DMS79 treated with DMSO at 0.1 percent for 48 hours (cell line): Measurements from ENCODE around the gene SLC44A5.

ENCODE experiments used
- DNase-seq: peaks from one replicate; lab custom pipeline; 2025; lab: John Stamatoyannopoulos, UW

The SLC44A5 gene

DNA sequence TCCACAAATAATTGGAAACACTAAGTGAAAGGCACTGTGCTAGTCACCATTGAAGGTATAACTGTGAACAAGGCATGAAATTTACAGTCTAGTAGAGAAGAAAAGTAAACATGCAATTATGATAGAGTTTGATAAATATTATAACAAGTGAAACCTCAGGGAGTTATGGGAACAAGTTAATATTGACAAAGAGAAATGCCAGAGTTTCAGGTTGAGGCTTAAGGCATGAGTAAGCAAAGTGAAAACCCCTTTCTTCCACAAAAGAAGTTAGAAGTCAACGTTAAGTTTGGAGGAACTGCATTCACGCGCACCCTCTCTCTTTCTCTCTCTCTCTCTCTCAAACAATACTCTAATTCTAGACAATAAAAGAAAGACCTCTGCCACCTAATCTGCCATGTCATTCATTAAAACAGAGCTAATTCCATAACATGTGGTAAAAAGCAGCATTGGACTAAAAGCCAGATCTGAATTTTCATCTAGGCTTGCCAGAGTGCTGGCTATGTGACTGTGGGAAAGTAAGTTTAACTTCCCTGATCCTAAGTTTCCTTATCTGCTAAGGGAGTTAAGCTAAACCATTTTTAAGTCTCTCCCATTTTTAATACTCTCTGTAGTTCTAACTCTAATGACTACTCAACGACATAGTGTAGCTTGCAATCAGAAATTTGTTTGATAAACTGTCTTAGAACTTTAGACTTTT is 22.0 kb downstream of the SLC44A5 start:
- DNase-seq, result no peak

DNA sequence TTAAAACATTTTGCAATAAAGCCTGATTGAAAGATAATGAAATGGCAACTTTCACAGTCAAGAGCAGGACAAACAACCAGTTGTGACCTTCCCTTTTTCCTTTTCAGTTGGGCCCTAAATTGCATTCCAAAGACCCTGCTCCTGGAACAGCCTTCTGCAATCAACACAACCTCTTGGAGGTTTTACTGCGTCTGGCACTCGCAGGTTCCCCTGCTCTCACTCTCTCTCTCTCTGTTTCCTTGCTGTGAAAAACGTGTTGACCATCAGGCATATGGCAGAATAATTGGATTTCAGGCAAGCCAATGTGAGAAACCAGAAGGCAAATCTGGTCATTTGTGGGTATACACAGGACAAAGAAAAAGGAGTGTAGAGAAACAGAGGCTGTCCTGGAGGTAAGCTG is 23.2 kb downstream of the SLC44A5 start:
- DNase-seq, result no peak

DNA sequence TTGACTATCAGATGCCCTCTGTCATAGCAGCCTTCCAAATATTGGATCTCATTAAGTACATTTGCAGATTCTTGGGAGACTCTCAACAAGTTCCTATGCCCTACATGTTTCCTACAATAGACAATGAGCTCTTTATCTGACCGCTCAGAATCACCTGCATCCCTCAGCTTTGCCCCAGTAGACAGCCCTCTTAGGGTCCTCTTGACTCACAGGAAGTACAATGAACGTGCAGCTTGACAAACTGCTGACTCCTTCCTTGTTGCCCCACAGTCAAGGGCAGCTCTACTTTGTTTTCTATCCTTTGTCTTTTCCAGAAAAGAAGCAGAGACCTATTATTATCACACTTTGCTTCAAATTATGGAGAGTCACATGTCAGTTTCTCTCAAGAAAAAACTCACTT is 27.6 kb downstream of the SLC44A5 start:
- peak; percentile 2 for DNase-seq

DNA sequence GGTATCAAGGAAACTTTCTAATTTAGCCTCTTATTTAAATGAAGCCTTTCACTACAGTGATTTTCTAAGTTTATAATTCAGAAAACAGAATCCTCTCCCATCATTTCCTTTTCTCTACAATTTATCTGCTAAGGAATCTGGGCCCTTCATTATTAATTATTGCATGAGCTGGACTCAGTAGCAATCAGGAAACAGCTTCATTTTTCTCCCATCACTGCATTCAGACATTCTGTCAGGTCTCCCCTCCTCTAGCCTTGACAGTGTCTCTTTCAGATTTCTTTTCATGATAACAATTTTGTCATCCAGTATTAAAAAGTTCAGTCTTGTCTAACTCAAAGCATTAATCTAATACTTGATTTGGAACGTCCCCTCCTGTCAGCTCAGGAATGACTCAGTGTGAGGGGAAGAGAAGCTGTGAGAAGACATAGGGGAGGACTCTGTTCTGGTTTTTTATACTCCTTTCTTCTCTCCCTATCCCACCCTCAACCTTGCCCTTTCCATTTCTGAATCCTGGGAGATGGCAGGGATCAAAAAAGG is 28.1 kb downstream of the SLC44A5 start:
- DNase-seq, result no peak

DNA sequence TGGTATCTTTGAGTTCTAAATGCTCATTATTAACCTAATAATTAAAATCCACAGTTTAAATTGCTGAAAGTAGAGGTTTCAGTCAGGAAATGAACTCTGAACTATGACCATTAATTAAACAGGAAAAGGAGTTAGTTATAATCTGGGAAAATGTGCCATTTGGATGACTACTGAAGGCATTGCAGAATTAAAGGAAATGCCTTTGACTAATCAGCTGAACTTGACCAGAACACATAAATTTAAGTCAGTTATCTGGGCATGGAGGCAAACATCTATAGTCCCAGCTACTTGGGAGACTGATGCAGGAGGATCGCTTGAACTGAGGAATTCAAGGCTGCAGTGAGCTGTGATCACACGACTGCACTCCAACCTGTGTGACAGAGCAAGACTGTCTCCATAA is 31.9 kb downstream of the SLC44A5 start:
- no peak for DNase-seq

DNA sequence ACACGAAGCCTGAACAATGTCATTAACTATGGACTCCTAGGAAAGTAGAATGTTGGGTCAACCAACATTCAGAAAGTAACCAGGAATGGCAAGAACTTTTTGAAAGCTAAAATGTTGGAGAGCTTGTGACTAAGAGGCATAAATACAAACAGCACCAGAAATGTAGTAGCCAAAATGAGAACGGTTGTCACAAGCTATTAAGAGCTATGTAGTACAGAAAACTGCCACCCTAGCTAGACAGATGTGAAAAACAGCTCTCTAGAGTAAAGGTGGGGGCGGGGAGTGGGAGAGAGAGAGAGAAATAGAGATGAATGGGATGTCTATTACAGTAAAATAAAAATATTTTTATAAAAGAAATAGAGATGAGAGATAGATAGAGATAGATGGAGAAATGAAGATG is 35.1 kb downstream of the SLC44A5 start:
- no peak for DNase-seq

DNA sequence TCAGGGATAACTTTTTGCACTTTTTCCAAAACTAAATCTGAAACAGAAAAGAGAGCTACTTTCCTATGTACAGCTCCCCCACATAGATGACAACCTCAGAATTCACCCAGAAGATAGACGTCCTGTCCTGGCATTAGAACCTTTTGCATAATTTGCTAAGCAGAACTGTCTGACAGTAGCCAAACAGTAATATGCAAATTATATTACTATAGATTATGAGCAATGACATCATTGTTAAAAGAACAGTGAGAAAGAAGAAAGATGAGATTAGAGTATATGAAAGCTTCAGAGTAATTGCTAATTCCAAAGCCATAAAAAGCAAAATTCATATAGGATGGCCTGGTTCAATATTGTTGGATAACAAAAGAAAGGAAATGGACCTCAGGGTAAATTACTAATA is 43.7 kb downstream of the SLC44A5 start:
- no peak for DNase-seq

DNA sequence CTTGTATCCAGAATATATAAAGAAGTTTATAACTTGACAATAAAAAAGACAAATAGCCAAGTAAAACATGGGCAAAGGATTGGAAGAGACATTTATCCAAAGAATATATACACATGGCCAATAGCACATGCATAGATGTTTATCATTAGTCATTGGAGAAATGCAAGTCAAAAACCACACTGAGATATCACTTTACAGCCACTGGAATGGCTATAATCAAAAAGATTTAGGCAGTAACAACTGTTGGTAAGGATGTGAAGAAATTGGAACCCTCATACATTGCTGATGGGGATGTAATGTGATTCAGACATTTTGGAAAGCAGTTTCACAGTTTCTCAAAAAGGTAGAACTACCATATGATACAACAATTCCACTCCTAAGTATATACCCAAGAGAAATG is 51.1 kb downstream of the SLC44A5 start:
- no peak for DNase-seq

DNA sequence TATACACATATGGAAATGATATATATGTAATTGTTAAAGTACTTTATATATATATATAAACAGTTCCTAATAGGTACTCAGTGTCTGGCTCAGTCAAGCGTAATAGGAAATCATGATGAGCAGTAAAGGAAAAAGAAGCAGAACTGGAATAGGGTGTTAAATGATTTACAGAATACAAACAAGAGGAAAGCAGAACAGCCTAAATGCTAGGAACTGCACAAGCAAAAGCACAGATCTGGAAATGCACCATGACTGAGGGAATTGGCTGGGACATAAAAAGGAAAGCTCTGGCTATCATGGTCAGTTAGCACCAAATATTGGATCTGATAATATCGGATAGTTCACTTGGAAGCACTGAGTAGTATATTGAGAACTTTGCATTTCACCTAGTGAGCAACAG is 51.8 kb downstream of the SLC44A5 start:
- DNase-seq, result no peak

DNA sequence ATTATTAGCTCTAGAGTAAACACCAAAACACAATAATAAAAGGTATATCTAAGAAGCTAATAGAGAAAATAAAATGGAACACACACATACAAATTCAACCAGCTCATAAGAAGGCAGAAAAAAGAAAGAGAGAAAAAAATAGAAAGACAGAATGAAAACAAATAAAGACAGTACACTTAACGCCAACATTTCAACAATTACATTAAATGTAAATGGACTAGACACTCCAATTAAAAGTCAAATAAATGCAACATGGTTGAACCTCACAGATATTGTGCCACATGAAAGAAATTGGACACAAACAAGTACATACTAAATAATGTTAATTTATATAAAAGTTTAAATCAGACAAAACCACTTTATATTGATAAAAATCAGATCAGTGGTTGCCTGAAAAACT is 56.0 kb downstream of the SLC44A5 start:
- no peak for DNase-seq

DNA sequence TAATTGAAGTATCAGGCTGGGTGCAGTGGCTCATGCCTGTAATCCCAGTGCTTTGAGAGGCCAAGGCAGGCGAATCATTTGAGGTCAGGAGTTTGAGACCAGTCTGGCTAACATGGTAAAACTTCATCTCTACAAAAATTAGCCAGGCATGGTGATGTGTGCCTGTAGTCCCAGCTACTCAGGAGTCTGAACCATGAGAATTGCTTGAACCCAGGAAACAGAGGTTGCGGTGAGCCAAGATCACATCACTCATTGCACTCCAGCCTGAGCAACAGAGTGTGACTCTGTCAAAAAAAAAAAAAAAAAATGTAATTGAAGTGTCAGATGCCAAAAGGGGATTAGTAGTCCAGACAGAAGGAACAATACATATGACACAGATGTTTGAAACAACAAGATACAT is 56.7 kb downstream of the SLC44A5 start:
- no peak for DNase-seq

DNA sequence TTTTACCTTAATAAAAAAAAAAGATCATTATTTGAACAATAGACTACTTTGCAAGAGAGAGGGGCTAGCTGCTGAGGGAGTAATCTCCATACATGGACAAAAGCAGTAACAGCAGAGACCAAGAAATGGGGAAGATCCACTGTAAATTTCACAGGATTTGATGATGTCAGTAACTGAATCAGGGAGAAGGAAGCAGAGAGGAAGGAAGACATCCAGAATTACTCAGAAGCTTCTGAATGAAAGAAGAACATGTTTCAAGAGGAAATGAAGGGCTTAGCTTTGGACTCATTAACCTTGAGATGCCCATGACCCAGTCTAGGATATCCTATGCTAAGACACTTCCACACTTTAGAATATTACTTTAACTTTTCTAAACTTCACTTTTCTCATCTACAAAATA is 60.4 kb downstream of the SLC44A5 start:
- no peak for DNase-seq

DNA sequence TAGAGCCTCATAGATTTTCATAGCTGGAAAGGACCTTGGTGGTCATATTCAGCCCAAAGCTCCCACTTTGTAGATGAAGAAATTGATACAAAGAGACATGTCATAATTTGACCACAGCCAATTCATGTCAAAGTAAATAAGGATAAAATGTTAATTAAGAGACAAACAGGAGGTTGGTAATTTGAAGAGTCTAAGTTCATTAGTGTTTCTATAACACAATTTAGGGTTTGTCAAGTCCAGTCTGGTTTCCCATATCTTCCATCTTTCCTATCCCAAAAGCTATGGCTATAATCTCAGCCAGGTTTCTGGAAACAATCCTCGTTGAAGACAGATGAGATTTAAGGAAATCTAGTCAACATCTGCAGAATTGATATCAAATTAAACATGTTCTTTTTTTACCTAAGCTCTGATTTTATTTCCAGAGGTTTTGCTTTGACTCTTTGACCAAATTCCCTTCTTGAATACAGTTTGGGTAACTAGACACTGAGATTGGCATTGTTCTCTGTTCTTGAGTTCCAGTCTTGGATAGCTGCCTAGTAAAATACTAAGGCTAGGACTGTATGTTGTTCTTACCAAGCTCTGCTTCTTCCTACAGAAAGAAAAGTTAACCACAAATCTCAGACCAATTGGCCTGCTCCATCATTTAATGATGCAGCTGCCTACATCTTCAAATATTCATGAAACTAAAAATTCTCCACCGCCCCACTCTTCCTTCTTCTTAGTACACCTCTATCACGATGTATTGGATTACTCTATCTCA is 62.0 kb downstream of the SLC44A5 start:
- no peak for DNase-seq

DNA sequence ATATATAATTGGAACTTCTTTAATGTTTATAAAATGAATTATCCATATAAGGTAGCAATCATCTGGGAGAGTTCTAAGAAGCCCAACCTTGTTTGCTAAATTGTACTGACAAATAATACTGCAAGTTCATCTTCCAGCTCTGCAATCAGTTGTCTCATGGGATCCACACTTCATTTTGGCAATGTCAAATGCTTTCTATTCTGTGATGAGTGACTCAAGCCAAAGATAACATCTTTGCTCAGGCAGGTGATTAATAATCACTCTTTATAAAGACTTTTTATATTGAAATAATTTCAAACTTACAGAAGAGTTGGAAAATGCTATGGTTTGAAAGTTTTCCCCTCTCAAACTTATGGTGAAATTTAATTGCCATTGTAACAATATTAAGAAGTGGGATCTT is 67.2 kb downstream of the SLC44A5 start:
- DNase-seq, result no peak

DNA sequence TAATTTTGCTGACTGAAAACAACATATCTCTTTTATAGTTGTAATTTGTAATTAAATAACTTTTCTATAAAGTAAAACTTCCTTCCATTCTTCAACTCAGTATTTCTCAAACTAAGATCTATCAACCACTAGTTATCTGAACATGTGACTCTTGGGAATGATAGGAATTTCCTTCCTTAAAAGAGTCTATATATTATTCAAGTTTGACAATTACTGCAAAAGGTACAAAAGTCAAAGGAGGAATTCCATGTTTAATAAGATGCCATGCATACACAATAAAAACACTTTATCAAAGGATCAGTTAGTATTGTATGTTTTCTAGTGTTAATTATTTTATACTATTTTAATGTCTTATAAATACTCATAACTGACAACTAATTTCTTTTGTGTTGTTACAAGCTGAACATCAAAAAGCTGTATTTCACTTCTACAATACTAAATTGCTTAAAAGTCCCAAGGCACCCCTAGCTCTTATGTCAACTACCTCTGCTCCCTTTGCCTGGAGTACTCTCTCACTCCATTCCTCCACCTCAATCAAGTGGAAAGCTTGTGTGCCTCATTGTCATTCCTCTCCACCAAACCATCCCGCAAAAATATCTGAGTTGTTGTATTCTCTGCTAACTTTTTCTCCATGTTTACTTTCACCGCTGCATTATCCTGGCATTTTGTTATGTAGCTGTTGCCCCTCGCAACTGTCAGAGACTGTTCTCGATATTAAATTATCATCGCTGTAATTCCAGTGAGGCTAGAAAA is 67.9 kb downstream of the SLC44A5 start:
- DNase-seq, result no peak

DNA sequence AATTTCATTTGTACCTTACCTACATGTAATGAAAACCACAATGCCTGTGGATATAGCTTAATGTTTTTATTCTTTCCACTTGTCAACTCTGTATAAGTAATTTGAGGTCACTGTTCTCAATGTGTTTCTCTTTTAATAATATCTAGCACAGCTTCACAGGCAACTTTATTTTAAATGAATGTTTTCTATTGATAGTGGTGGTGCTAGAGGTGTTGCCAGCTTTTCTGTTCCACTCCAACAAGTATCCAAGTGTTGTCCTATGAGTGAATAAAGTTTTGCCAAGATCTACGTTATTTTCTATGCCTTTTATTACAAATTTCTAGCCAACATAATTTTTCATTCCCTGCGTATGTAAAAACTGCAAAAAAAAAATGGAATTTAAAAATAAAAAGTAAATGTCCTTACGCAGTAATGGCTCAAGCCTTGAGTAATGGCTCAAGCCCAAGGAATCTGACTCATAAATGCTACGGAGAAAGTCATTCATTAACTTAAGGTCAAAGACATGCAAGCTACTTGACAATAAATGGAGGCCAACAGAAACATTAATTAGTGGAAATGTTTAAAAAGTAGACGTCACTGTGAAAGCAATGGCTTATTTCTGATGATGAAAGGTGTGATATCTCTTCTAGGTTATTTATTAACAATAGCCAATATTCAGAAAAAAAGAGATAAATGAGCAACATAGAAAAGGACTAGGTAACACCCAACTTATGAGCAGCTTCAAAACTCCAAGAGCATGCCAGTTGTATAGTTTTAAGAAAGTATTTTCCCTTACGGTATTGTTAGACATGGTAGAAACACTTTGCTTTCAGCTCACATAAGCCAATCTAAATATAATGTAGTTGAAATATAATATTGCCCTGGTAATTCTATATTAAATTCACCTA is 71.4 kb downstream of the SLC44A5 start:
- DNase-seq, result no peak

DNA sequence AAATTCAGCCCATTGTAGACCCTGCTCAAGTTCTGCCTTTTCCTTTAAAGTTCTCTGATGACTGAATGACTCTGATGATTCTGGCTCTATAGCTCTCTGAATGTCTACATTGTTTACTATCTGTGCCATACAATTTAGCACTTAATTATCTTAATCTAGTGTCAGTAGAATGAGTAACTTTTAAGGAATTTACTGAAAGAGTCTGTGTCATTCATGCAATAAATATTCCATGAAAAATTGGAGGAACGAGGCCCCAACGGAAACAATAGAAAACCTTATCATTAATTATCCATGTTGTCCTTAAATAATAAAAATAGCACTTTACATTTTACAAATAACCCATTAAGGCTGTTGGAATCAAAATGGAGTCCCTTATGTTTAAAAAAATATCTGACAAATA is 77.8 kb downstream of the SLC44A5 start:
- no peak for DNase-seq

DNA sequence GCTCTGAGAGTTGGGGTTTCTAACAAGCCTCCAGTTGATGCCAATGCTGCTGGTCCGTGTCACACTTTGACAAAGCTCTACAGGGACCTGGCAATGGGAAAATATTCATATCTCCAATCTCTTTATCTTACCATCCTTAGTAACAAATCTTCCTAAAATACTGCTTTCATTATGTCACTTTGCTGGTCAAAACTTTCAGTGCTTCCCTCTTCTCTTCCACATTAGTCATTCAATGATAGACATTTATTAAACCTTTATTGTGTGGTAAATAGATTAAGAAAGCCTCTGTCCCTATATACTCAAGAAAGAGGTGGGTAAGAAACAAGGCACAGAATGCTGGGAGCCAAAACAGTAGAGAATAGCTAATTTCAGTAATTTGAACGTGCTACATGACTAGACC is 79.3 kb downstream of the SLC44A5 start:
- no peak for DNase-seq

DNA sequence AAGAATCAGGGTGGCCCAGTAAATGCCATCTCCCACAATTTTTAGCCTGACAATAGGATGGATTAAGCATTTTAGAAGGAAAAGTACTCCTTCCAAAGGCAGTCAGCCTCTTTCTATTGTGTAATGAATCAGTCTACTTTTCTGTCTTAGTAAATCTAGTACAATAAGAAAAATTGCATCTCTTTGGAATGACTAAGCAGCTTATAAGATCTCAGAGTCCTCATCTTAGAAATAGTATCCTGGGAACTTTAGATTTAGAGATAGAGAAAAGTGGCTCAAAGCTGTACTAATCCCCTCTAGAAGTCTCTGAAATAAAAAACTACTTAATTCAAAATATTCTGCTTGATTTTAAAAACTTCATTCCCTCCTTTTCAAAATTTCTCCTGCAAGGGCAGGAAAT is 81.4 kb downstream of the SLC44A5 start:
- DNase-seq, result no peak

DNA sequence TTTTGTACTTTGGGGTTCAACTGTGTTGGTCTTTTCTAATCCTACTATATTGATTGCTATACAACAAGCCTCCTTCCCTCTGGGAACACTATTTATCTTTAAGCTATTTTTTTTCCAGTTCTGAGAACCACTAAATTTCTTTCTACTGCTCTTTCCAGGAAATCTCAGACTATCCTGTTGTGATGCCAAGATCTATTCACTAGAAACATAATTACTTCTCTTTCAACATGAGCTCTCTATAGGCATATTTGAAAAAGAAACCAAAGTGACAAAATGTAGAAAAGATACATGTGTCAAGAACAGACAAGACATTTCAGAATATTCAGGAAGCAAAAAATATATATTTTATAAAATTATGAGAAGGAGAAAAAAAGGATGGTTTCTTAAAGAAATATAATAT is 82.9 kb downstream of the SLC44A5 start:
- no peak for DNase-seq

DNA sequence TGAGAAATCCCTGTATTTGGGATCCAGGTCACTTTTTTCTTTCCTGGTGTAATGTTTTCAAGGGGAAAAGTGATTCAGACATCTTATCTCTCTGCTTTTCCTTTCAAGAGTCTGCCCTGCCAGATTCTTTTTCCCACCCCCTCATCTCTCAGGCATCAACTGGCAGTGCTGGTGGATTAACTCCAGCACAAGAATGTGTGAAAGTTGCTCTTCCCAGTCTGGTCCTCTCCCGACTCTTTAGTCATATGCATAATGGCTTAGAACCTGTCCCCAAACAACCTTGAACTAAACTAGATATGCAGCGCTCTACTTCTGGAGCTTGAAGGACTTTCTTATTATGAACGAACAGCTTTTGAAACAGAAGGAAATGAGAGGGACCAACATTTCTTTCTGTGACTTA is 88.5 kb downstream of the SLC44A5 start:
- no peak for DNase-seq

DNA sequence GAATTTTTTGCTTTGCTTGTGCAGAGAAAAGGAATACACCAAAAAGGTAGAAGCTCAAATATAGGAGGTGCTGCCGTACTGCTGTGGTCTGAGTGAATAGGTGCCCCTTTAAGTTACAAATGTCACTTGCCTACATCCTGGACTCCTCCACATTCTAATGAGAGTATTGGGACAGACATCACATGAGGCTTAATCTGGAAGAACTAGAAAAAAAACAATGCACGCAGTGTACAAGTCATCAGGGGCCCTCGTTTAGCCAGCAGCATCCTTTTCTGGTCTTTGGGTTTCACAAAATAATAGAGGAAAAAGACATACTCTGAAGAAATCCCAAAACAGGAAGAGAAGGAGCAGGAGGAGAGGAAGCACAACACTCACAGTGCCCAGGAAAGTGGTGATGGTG is 89.3 kb downstream of the SLC44A5 start:
- DNase-seq, result no peak
